Thyroid gland (tissue), 4 donors: ENCODE measurements around the gene TMEM221.

ENCODE experiments used
- POLR2A ChIP-seq, 2 donors: fragments of 450-650 bp; IDR thresholded peaks; one replicate each; pipeline ENCODE4 v1.6.1; 2017; ENCODE audit warnings: antibody characterized with exemption in 2 of 2, mild to moderate bottlenecking in 2 of 2, moderate library complexity in 1 of 2
- TF ChIP-seq, protein P1 (sequence below), 6 experiments: fragments of 200-600 bp in 3 of 6; fragments of 450-650 bp in 3 of 6; sonication (generic) in 3 of 6; IDR thresholded peaks; one replicate each; pipeline ENCODE4 v1.5.1; 2016 to 2019; ENCODE audit warnings: antibody characterized with exemption in 6 of 6, mild to moderate bottlenecking in 2 of 6, inconsistent platforms in 1 of 6, moderate library complexity in 1 of 6

GRCh38 chr19:17470068-17470841 is 21.8 kb upstream of the TMEM221 start, which contains the start of gene SLC27A1:
- no peak for TF ChIP-seq POLR2A (IDR thresholded peaks at IDR 0.05)
- TF ChIP-seq, protein P1, sequence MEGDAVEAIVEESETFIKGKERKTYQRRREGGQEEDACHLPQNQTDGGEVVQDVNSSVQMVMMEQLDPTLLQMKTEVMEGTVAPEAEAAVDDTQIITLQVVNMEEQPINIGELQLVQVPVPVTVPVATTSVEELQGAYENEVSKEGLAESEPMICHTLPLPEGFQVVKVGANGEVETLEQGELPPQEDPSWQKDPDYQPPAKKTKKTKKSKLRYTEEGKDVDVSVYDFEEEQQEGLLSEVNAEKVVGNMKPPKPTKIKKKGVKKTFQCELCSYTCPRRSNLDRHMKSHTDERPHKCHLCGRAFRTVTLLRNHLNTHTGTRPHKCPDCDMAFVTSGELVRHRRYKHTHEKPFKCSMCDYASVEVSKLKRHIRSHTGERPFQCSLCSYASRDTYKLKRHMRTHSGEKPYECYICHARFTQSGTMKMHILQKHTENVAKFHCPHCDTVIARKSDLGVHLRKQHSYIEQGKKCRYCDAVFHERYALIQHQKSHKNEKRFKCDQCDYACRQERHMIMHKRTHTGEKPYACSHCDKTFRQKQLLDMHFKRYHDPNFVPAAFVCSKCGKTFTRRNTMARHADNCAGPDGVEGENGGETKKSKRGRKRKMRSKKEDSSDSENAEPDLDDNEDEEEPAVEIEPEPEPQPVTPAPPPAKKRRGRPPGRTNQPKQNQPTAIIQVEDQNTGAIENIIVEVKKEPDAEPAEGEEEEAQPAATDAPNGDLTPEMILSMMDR (IDR thresholded peaks at IDR 0.05) = no peak
